UCSD-AML1 (cell line): ENCODE measurements around the gene TSPAN4.

Source experiments
- DNase-seq: peaks from one replicate; lab custom pipeline; 2025; ENCODE audit not compliant: unreplicated experiment; lab: John Stamatoyannopoulos, UW

The TSPAN4 gene

GRCh38 chr11:905952-906351 is 63.3 kb downstream of the TSPAN4 start:
- no peak for DNase-seq

DNA sequence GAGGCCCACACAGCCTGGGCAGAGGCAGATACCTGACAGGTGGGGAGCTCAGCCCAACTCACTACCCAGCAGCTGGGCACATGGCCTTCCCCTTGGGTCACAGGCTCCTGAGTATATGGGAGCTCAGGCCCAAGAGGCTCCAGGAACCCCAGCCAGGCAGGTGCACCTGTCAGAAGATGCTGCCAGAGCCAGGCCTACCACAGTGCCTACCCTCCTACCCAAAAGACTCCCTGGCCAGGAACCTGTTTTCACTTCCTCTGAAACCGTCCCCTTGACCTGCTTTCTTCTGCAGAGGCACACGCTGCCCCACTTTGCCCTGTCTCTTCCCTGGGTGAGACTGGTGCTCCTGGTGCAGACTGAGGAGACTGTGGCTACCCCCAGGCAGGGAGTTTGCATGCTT is 65.0 kb downstream of the TSPAN4 start:
- DNase-seq: no peak

- no peak for DNase-seq
Observed at GRCh38 chr11:908273-908672, 65.6 kb downstream of the TSPAN4 start.

DNA sequence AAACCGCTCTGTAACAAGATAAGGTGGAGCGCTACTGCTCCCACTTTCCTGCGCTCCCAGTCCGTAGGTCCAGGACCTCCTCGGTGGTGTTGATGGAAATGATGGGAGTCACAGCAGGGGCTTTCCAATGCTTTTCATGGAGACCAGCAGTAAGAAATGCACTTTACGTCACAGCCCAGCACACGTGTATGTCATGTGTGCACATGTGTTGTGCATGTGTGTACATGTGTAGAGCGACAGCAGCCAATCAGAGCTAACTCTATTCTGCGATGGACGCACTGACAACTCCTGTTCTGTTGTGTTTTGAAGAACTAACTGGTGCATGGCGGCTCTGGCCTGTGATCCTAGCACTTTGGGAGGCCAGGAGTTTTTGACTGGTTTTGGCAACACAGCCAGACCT is 66.8 kb downstream of the TSPAN4 start:
- DNase-seq: no peak

DNA sequence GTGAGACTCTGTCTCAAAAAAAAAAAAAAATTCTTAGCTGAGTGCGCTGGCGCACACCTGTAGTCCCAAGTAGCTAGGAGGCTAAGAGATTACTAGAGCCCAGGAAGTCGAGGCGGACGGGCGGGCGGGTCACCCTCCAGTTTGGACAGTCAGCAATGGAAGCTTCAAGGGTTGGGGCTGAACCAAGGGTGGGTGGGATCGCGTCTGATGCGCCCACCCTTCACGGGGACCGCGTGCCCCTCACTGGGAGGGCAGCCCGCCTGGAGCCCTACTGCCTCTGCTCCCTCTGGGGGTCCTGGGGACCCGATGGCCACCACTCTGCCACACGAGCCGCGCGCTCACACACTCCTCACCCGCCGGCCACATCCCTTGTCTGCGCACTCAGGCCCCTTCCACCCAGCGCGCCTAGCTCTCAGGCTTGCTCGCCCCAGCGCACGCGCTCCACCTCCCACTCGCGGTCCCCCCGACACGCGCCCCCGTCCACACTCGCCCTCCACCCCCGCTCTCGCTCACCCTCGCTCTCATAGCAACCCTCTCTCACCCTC is 67.5 kb downstream of the TSPAN4 start:
- DNase-seq: no peak

DNA sequence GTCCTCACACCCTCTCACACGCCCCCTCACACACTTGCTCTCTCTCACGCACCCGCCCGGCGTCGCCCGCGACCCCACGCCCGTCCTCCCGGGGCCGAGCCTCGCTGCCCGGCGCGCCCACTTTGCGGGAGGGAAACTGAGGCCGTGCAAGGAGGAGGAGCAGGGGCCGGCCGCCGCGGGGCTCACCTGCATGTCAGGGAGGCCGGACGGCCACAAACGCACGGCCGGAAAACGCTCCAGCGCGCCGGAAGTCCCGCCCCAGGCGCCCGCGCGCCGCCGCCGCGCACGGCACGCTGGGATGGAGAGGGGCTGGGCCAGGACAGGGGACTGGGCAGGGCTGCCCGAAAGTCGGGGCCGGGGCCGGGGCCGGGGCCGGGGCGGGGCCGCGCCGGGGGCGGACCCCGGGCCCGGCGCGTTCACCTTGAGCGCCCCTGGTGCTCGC is 68.0 kb downstream of the TSPAN4 start, which contains the start of gene CHID1:
Gene CHID1, minus strand, starts transcription at position 222 of the 442 bp plus-strand sequence. CDS start 5,994 bp downstream, outside the sequence.
- DNase-seq: peak; percentile 90

GRCh38 chr11:911031-911889 is 68.6 kb downstream of the TSPAN4 start:
- DNase-seq: peak; percentile 59

DNA sequence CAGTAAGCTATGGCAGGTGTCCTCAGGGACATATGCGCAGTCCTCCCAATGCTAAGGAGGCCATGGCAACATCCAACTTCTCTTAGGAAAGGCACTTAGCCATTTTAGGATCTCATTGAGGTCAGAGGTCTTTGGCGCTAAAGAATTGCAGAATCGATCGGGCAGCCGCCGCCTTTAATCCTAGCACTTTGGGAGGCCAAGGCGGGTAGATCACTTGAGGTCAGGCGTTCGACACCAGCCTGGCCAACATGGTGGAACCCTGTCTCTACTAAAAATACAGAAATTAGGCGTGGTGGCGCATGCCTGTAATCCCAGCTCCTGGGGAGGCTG is 69.2 kb downstream of the TSPAN4 start:
- no peak for DNase-seq

- no peak for DNase-seq
Observed at GRCh38 chr11:912266-912665, 69.6 kb downstream of the TSPAN4 start.

DNA sequence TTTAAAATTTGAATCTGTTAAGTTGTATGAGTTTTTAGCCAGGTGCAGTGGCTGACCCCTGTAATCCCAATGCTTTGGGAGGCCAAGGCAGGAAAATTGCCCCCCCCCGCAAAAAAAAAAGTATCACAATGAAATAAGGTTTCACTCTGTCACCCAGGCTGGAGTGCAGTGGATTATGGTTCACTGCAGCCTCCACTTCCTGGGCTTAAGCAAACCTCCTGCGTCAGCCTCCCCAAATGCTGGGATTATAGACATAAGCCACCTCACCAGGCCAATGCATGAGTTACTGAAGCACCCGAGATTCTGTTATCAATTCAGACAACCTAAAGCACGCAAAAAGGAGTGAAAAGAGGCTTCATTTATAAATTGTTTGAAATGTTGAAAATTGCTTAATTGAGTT is 70.4 kb downstream of the TSPAN4 start:
- no peak for DNase-seq

DNA sequence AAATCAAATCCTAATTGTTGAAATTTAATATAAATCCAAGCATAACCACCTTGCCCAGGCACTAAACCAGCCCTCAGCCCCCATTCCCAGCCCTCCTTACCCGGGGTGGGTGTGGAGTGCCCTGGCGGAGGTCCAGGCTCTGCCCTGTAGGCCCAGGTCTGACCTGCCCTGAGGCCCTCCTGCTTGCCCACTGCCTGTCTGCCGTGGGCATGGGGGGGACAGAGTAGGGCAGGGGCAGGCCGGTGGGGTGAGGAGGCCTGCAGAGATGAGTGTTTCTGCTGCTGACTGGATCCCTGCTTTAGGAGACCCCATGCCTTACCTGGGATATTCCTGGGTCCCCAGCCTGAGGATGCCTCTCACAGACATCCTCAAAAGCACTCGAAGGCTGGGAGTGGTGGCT is 71.6 kb downstream of the TSPAN4 start:
- DNase-seq: no peak

GRCh38 chr11:914747-915501 is 72.3 kb downstream of the TSPAN4 start:
- DNase-seq: no peak
